Endodermal cell (in vitro differentiated cells): ENCODE data around the gene PFDN6. TPM values are rescaled to one million over a fixed set of nuclear protein-coding genes. Genes with fewer than 3 reads are reported as not detected.

ENCODE experiments used
- DNase-seq: peaks from one replicate; pipeline ENCODE4 v3.0.0-alpha.2; 2017
- H3K27ac ChIP-seq: 2 replicates; pipeline ENCODE4 v1.5.1; 2013; ENCODE audit warnings: mild to moderate bottlenecking, low read depth, low read length, moderate library complexity
- H3K27me3 ChIP-seq: 2 replicates; pipeline ENCODE4 v1.6.1; 2013; ENCODE audit warnings: mild to moderate bottlenecking, low read length, moderate library complexity; ENCODE audit not compliant: insufficient read depth, control insufficient read depth, poor library complexity, severe bottlenecking
- H3K36me3 ChIP-seq: 2 replicates; pipeline ENCODE4 v1.7.0; 2013; ENCODE audit warnings: mild to moderate bottlenecking, low read length, moderate library complexity; ENCODE audit not compliant: control insufficient read depth, insufficient read depth
- H3K4me1 ChIP-seq: one replicate; pipeline ENCODE4 v1.7.0; 2013; ENCODE audit warnings: low read length; ENCODE audit not compliant: control insufficient read depth, insufficient read depth
- H3K4me3 ChIP-seq: 2 replicates; pipeline ENCODE4 v1.5.1; 2013; ENCODE audit warnings: mild to moderate bottlenecking, low read length, moderate library complexity
- H3K9ac ChIP-seq: 2 replicates; pipeline ENCODE4 v1.6.1; 2013; ENCODE audit warnings: mild to moderate bottlenecking, low read length, moderate library complexity; ENCODE audit not compliant: poor library complexity, severe bottlenecking; ENCODE audit errors: extremely low read depth
- H3K9me3 ChIP-seq: 2 replicates; pipeline ENCODE4 v1.6.1; 2013; ENCODE audit warnings: mild to moderate bottlenecking, low read length, moderate library complexity; ENCODE audit not compliant: control insufficient read depth
- H3K27ac Mint-ChIP-seq: 2 replicates; pipeline ENCODE4 v1.8.0; 2020; ENCODE audit warnings: mixed read lengths
- H3K27me3 Mint-ChIP-seq: 2 replicates; pipeline ENCODE4 v1.8.0; 2021; ENCODE audit warnings: mild to moderate bottlenecking, mixed read lengths; ENCODE audit not compliant: insufficient read depth
- H3K36me3 Mint-ChIP-seq: 2 replicates; pipeline ENCODE4 v1.8.0; 2020; ENCODE audit warnings: low read depth, mixed read lengths
- H3K4me1 Mint-ChIP-seq: 2 replicates; pipeline ENCODE4 v1.8.0; 2020; ENCODE audit warnings: mixed read lengths
- H3K4me3 Mint-ChIP-seq: 2 replicates; pipeline ENCODE4 v1.8.0; 2020; ENCODE audit warnings: mild to moderate bottlenecking, moderate library complexity, mixed read lengths
- H3K9me3 Mint-ChIP-seq: 2 replicates; pipeline ENCODE4 v1.8.0; 2020; ENCODE audit warnings: mild to moderate bottlenecking, mixed read lengths
- CTCF ChIP-seq: fragments of 200-600 bp; sonication (generic); conservative IDR thresholded peaks from 2 replicates; pipeline ENCODE4 v1.5.0; 2021; ENCODE audit warnings: antibody characterized with exemption, mild to moderate bottlenecking
- WGBS, 2 experiments: methylation state at CpG; one replicate each; pipeline versions ENCODE4 v1.1.5 to v1.1.7; 2013; ENCODE audit warnings: missing lambda C conversion rate in 2 of 2, mixed read lengths in 1 of 2; ENCODE audit not compliant: insufficient coverage in 1 of 2, insufficient read length in 1 of 2; 5-methylcytosine and 5-hydroxymethylcytosine counted together
- total RNA-seq, 2 donors: library from RNA; stranded (reverse); fragmentation: NEBNext Ultra II Directional in 1 of 2; extraction: Animal tissue kit (Norgen Biotek cat#: 25700) in 1 of 2; gene quantifications; 2 replicates in 1 of 2; 3 replicates in 1 of 2; pipeline ENCODE4 v1.2.1, GENCODE V29; 2021

PFDN6 gene
- total RNA-seq, 2 donors from 2014 or later = 69.9 to 86.4 TPM

- no peak for DNase-seq
- H3K27ac ChIP-seq = peak overlapping the region; percentile 71
- H3K36me3 ChIP-seq = peaks cover 18% of the 10 kb centered on the region
- peak overlapping the region; percentile 89 for H3K4me3 ChIP-seq
- Mint-ChIP-seq H3K4me3 (peak overlapping the region; percentile 66), H3K27ac (no peak overlapping the region), H3K36me3 (peaks cover 19% of the 10 kb centered on the region), H3K27me3 (peaks cover 24% of the 10 kb centered on the region), H3K9me3 (no peaks in the 10 kb centered on the region), H3K4me1 (peaks cover 14% of the 10 kb centered on the region)
- TF ChIP-seq CTCF = no peak
- H3K27me3 ChIP-seq = peaks cover 30% of the 10 kb centered on the region
- peak overlapping the region; percentile 57 for H3K9ac ChIP-seq
- H3K4me1 ChIP-seq = peaks cover 5% of the 10 kb centered on the region
- 37 to 44% methylated on average over 11 to 15 of the region's 15 CpGs for WGBS, 2 experiments
- H3K9me3 ChIP-seq = no peaks in the 10 kb centered on the region
Measured at GRCh38 chr6:33249732-33250630, 39.4 kb upstream of the PFDN6 start.

- Histone ChIP-seq H3K4me1 (peaks cover 5% of the 10 kb centered on the region), H3K27me3 (peaks cover 25% of the 10 kb centered on the region), H3K9me3 (no peaks in the 10 kb centered on the region), H3K27ac (no peak overlapping the region), H3K36me3 (peaks cover 18% of the 10 kb centered on the region), H3K4me3 (no peak overlapping the region), H3K9ac (no peak overlapping the region)
- H3K4me3 Mint-ChIP-seq = no peak overlapping the region
- peaks cover 14% of the 10 kb centered on the region for H3K4me1 Mint-ChIP-seq
- 96 to 98% methylated on average over 9 to 13 of the region's 13 CpGs for WGBS, 2 experiments
- H3K27ac Mint-ChIP-seq = no peak overlapping the region
- DNase-seq = no peak
- peaks cover 23% of the 10 kb centered on the region for H3K27me3 Mint-ChIP-seq
- no peak for TF ChIP-seq CTCF
- H3K36me3 Mint-ChIP-seq = peaks cover 20% of the 10 kb centered on the region
- no peaks in the 10 kb centered on the region for H3K9me3 Mint-ChIP-seq
Measured at GRCh38 chr6:33250731-33251130, 38.7 kb upstream of the PFDN6 start.

GRCh38 chr6:33251395-33252012 is 37.9 kb upstream of the PFDN6 start:
- Histone ChIP-seq H3K9ac (no peak overlapping the region), H3K4me3 (no peak overlapping the region), H3K4me1 (peaks cover 5% of the 10 kb centered on the region), H3K36me3 (peaks cover 18% of the 10 kb centered on the region), H3K9me3 (no peaks in the 10 kb centered on the region), H3K27me3 (peaks cover 18% of the 10 kb centered on the region), H3K27ac (no peak overlapping the region)
- no peak for DNase-seq
- no peaks in the 10 kb centered on the region for H3K9me3 Mint-ChIP-seq
- peaks cover 24% of the 10 kb centered on the region for H3K36me3 Mint-ChIP-seq
- H3K27me3 Mint-ChIP-seq = peaks cover 15% of the 10 kb centered on the region
- TF ChIP-seq CTCF = no peak
- H3K4me1 Mint-ChIP-seq = peaks cover 14% of the 10 kb centered on the region
- no peak overlapping the region for H3K4me3 Mint-ChIP-seq
- H3K27ac Mint-ChIP-seq = no peak overlapping the region
- WGBS, 2 experiments = 92 to 94% methylated on average over 4 to 6 of the region's 6 CpGs
